Measurements from ENCODE around the gene UCK2.

The UCK2 gene

GRCh38 chr1:165879946-165880345, 52.5 kb downstream of the UCK2 start:
- no peak for DNase-seq (ENCODE audit: low read depth, low spot score)

- no peak for DNase-seq (ENCODE audit: low read depth, low spot score)
Observed at GRCh38 chr1:165880993-165881392, 53.6 kb downstream of the UCK2 start.

- DNase-seq (ENCODE audit: low read depth, low spot score), result no peak
Observed at GRCh38 chr1:165882168-165882837, 54.9 kb downstream of the UCK2 start.

GRCh38 chr1:165883056-165883455, 55.6 kb downstream of the UCK2 start:
- DNase-seq (ENCODE audit: low read depth, low spot score), result peak; percentile 20

- peak; percentile 39 for DNase-seq (ENCODE audit: low read depth, low spot score)
Observed at GRCh38 chr1:165884009-165884689, 56.7 kb downstream of the UCK2 start.

DNA sequence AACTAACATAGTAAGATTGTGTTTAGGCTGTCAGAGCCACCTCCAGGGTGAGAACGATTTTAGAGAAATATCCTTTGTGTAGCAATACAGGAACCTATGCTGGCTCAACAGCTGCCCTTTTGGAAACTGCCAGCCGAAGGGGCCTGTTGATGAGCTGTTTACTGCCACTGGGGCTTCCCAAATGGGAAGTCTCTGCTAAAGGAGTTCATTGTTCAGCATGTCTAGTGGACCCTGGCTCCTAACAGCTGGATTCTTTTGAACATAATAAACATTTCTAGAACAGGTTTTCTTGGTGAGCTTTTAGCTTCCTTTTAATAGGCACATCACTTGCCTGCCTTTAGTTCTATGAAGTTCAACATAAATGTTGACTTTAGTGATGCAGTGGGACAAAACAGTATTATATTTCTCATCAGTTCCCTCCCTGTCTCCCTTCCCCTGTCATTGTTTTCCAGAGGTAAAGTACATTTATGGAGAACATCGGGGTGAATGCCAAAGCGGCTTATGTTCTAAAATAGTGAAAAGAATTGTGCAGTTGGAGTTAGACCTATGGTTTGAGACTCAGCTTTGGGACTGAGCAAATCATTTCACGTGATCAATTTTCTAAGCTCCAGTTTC, 57.4 kb downstream of the UCK2 start:
- no peak for DNase-seq (ENCODE audit: low read depth, low spot score)

DNA sequence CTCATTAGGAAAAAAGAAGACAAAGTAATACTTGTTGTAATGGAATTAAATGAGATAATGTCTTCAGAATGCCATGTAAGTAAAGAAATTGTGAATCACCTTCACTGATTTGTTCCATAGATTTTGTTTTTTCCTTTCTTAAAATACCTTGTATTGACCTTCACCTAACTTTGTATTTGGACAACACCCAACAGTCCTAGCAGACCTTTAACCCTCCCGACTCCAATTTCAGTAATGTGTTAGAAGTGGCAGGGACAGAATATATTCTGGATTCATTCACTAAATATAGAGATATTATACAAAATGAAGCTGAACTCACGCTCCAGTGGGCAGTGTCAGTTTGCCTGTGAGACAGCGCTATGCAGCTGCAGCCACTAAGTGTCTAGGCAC, 57.9 kb downstream of the UCK2 start:
- no peak for DNase-seq (ENCODE audit: low read depth, low spot score)

GRCh38 chr1:165886193-165886592, 58.8 kb downstream of the UCK2 start:
- no peak for DNase-seq (ENCODE audit: low read depth, low spot score)

DNA sequence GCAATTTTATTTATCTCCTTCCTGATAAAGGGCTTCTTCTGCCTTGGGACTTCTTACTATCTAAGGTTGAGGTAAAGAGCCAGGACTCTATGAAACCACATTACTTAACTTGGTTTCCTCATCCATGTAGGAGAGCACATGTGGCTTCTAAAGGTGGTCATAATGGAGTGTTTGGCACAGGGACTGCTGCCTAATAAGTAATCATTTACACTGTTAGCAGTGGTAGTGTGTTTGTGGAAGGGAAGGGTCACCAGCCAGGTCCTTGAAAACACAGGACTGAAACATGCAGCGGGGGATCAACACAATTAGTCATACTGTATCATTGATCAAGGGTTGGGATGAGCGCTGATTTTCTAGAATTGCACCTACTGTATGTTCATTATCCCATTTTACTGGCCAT, 59.6 kb downstream of the UCK2 start:
- no peak for DNase-seq (ENCODE audit: low read depth, low spot score)

DNA sequence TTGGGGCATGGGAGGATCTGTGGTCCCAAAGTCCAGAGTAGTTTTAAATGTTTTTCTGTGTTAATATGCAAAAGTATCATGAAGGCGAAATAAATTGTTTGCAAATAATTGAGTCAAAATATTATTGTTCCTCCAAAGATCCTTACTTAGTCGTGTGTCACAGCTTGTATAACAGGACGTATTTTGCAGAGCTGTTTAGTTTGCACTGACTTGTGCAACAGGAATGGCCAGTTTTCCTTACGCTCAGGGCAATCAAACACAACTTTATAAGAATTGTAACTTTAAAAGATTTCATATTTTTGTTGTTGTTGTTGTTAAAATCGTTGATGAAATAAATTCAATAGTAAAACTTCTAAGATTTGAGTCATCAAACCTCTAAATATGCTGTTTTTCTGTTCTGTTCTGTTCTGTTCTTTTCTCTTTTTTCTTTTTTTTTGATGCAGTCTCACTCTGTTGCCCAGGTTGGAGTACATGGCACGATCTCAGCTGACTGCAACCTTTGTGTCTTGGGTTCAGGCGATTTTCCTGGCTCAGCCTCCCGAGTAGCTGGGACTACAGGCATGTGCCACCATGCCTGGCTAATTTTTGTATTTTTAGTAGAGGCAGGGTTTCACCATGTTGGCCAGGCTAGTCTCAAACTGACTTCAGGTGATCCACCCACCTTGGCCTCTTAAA, 60.6 kb downstream of the UCK2 start:
- DNase-seq (ENCODE audit: low read depth, low spot score), result no peak

- no peak for DNase-seq (ENCODE audit: low read depth, low spot score)
Observed at GRCh38 chr1:165888552-165888920, 61.1 kb downstream of the UCK2 start.

DNA sequence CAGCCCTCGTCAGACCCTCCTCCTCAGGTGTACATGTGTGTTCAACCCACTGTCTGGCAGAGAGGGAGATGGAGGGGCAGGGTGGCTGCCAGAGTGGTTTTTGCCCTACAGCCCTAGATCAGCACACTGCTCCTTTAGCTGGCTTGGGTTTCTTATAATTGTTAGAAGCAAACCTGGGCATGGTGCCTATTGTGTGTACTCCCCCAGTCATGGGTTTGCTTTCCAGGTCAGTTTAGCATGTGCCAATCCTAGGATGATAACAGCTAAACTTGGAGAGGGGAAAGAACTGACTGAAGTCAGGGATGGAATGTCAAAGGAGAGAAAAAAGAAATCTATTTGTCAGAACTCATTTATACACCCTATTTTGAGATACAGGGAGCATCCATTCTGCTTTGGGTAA, 63.3 kb downstream of the UCK2 start:
- no peak for DNase-seq (ENCODE audit: low read depth, low spot score)

GRCh38 chr1:165891111-165891860, 63.9 kb downstream of the UCK2 start:
- DNase-seq (ENCODE audit: low read depth, low spot score), result peak; percentile 31

- no peak for DNase-seq (ENCODE audit: low read depth, low spot score)
Observed at GRCh38 chr1:165892935-165893334, 65.5 kb downstream of the UCK2 start.

DNA sequence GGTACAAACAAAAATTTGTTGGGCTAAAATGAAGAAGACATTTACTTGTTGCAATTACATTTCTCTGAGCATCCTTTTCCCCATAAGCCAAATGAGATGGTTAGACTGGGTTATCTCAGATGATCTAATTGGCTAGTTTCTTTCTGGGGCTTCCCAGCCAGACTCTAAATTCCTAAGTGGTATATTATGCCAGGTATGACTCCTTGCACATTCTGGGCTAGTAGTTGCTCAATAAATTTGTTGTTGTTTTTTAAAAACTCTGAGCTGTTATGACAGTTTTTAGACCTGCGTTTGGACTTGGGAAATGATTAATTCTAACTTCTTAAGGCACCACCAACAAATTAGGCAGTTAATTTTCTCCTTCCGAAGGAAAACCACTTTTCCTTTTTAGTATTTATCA, 66.1 kb downstream of the UCK2 start:
- DNase-seq (ENCODE audit: low read depth, low spot score), result no peak

DNA sequence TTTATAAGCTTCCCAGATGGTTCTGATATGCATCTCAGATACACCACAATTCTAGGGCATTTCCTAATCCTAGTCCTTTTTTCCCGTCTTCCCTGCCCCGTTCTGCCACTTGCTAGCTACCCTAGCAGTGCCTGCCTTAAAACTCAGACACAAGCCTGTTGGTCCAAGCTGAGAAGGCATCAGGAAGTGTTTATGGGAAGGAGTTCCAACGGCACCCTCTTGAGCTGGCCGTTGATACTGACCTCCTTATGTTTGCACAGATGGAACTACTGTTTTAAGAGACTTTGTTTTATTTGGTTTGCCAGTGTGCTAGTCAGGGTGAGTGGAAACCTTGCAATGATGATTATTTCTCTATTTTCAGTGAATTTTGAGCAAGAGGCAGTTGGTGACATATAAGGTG, 67.2 kb downstream of the UCK2 start:
- no peak for DNase-seq (ENCODE audit: low read depth, low spot score)

GRCh38 chr1:165895451-165895871, 68.0 kb downstream of the UCK2 start:
- DNase-seq (ENCODE audit: low read depth, low spot score), result peak; percentile 33

DNA sequence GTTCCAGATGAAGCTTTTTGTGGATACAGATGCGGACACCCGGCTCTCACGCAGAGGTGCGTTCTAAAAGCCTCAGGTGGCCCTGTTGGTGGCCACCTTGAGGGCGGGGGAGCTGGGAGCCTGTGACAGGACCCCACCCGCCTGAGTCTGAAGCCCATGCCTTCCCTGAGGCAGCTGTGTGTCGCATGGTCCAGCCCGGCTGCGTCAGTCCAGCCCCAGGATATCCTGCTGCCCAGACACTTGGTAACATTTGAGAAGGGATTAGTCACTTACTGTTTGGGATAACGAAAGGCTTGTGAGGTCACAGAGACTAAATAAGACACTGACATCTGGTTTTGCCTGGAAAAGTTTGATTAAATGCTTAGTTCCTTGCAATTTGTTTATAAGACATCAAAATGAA, 68.9 kb downstream of the UCK2 start:
- DNase-seq (ENCODE audit: low read depth, low spot score), result peak; percentile 50

DNA sequence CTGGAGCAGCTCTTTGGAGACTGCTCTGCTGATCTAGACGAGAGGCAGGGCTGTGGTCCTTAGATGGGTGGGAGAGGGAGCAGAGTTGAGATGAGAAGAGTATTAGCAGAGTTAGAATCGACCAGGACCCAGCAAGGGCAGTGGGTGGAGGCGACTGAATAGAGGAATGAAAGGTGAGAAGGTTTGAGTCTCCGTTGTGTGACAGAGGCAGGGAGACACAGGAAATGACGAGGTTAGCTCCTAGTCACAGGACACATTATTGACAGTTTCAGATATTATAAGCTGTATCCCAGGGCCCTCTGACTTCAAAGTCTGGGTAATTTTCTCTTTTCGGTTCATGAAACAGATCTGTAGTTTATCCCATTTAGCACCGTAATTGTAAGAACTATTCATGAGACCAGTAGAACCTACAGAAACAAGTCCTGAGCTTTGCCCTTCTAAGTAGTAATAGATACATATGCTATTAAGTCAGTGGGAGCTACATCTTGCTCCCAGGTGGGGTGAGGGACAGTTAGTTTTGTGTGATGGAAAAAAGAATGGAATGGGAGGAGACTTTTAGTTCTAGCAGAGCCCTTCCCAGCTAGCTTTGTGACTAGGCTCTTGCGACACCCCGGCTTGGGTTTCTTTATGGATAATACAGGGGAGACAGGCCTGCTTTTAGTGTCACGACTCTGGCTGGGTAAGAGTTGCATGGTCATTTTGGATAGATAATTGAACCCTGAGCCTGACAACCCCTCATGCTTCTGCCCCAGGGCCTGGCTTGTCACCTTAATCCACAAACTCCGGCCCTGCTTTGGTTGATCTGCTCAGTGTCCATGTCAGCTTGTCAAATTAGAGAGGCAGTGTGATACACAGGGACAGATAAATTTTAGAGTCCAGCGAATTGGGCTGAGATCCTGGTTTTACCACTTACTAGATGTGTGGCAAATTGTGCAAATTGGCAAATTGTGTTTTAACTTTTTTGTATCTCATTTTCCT, 70.2 kb downstream of the UCK2 start:
- no peak for DNase-seq (ENCODE audit: low read depth, low spot score)

DNA sequence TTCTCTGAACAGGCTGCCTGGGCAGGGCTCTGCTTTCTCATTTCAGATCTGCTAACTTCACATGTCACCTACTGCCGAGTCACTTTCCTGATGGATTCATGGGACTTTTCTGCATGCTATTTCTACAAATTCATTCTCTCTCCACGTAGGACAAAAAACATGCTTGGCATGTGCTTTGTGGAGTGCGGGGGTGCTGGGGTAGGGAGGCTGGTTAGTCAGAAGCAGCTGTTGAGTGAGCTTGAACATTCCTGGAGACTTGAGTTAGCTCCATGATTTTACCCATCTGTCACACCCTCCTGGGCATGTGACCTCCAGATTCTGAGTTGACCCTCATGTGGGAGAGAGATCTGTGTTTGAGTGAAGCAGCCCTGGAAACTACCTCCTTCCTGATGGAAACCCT, 71.4 kb downstream of the UCK2 start:
- DNase-seq (ENCODE audit: low read depth, low spot score), result peak; percentile 48

All from ELF-1 (cell line).